Measurements from ENCODE around the gene ADGRL3.
"Not testable (repeated sequence)": the region's sequence is repeated elsewhere in the genome, so short reads cannot be mapped to it uniquely, and the experiment has no call there.

The ADGRL3 gene

DNA sequence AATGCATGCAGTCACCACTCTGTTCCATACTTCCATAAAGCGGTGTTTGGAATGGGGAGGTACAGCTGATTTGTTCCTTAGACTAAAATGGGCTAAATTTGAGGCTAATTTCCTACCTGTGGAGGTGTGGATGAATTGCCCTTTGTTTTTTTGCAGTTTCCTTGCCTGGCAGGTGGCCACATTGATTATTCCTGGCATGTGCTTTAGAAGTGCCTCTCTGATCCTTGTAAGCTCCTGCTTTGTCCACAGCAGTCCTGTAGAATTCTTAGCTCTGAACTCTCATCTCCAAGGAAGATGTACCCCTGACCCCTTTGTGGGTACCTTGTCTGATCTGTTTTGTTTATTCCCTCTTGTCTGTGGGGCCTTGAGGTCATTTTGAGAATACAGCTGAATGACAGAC is 136.8 kb downstream of the ADGRL3 start:
- TF ChIP-seq, protein P1, sequence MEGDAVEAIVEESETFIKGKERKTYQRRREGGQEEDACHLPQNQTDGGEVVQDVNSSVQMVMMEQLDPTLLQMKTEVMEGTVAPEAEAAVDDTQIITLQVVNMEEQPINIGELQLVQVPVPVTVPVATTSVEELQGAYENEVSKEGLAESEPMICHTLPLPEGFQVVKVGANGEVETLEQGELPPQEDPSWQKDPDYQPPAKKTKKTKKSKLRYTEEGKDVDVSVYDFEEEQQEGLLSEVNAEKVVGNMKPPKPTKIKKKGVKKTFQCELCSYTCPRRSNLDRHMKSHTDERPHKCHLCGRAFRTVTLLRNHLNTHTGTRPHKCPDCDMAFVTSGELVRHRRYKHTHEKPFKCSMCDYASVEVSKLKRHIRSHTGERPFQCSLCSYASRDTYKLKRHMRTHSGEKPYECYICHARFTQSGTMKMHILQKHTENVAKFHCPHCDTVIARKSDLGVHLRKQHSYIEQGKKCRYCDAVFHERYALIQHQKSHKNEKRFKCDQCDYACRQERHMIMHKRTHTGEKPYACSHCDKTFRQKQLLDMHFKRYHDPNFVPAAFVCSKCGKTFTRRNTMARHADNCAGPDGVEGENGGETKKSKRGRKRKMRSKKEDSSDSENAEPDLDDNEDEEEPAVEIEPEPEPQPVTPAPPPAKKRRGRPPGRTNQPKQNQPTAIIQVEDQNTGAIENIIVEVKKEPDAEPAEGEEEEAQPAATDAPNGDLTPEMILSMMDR (IDR thresholded peaks at IDR 0.05; ENCODE audit: control insufficient read depth, insufficient read depth, low read depth, low read length, missing control alignments): no peak
- H3K4me3 ChIP-seq (ENCODE audit: control insufficient read depth, low read depth, low read length): no peak overlapping the region
- DNase-seq (ENCODE audit: low read depth): no peak

DNA sequence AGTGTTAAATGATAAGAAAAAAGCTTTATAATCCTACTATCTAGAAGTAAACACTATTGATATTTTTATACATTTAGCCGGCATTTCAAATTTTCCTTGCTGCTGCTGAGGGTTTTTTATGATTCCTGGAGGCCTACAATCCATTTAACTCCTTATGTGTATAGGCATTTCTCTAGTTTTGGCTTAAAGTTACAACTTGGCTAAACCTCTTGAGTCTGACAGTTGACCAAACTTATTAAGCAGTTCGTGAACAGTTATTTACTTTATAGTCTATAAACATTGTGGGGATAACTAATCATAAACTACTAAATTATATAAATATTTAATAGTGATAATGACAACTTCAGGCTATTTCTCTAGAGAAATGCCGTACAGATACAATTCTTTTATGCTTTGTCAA is 141.9 kb downstream of the ADGRL3 start:
- TF ChIP-seq, protein P1 (IDR thresholded peaks at IDR 0.05; ENCODE audit: control insufficient read depth, insufficient read depth, low read depth, low read length, missing control alignments): no peak
- H3K4me3 ChIP-seq (ENCODE audit: control insufficient read depth, low read depth, low read length): no peak overlapping the region
- no peak for DNase-seq (ENCODE audit: low read depth)

DNA sequence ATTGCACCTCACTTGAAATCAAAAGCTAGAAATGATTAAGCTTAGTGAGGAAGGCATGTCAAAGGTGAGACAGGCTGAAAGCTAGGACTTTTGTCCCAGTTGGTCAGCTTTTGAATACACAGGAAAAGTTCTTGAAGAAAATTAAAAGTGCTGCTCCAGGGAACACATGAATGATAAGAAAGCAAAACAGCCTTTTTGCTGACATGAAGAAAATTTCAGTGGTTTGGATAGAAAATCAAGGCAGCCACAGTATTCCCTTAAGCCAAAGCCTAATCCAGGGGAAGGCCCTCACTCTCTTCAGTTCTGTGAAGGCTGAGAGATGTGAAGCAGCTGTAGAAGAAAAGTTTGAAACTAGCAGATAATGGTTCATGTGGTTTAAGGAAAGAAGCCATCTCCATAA is 150.8 kb downstream of the ADGRL3 start:
- H3K4me3 ChIP-seq (ENCODE audit: control insufficient read depth, low read depth, low read length): no peak overlapping the region
- TF ChIP-seq, protein P1 (IDR thresholded peaks at IDR 0.05; ENCODE audit: control insufficient read depth, insufficient read depth, low read depth, low read length, missing control alignments): no peak
- no peak for DNase-seq (ENCODE audit: low read depth)

DNA sequence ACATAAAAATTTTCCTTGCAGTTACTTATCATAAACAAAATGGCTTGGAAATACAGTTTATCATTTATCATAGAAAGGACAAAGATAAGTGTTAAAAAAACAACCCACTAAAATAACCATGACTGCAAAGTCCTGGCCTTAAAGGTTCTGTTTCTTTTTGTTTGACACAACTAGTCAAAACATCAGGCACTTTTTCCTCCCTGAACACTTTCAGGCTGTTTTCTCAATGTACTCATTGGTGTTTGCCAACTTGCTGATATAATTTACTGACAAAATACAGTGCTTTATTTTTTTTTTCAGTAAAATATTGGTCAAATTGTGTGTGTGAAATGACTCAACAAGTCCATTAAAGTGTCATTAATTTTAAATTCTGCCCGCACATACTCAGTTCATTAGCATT is 156.6 kb downstream of the ADGRL3 start:
- no peak overlapping the region for H3K4me3 ChIP-seq (ENCODE audit: control insufficient read depth, low read depth, low read length)
- DNase-seq (ENCODE audit: low read depth): no peak
- TF ChIP-seq, protein P1 (IDR thresholded peaks at IDR 0.05; ENCODE audit: control insufficient read depth, insufficient read depth, low read depth, low read length, missing control alignments): no peak

DNA sequence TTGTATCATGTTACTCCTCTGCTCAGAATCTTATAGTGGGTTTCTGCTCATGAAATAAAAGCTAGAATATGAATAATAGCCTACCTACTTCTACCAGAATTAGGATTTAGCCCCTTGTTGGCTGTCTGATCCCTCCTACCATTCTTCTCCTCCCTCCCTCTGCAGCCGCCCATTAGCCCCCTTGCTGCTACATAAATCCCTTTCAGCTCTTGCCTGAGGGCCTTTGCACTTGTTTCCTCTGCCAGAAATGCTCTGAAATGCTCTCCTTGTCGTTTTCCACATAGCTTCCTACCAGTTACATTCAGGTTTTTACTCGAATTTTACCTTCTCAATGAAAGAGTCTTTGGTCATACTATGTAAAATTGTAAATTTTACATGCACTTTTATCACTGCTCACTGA is 159.2 kb downstream of the ADGRL3 start:
- TF ChIP-seq, protein P1 (IDR thresholded peaks at IDR 0.05; ENCODE audit: control insufficient read depth, insufficient read depth, low read depth, low read length, missing control alignments): no peak
- no peak for DNase-seq (ENCODE audit: low read depth)

DNA sequence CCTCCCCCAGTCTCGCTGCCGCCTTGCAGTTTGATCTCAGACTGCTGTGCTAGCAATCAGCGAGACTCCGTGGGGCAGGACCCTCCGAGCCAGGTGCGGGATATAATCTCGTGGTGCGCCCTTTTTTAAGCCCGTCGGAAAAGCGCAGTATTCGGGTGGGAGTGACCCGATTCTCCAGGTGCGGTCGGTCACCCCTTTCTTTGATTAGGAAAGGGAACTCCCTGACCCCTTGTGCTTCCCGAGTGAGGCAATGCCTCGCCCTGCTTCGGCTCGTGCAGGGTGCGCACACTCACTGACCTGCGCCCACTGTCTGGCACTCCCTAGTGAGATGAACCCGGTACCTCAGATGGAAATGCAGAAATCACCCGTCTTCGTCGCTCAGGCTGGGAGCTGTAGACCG is 172.7 kb downstream of the ADGRL3 start:
- DNase-seq (ENCODE audit: low read depth); H3K4me3 ChIP-seq (ENCODE audit: control insufficient read depth, low read depth, low read length): not testable (repeated sequence)

More for the DNA sequence above, 159.2 kb downstream of the ADGRL3 start:
- H3K4me3 ChIP-seq (ENCODE audit: control insufficient read depth, low read depth, low read length): no peak overlapping the region

DNA sequence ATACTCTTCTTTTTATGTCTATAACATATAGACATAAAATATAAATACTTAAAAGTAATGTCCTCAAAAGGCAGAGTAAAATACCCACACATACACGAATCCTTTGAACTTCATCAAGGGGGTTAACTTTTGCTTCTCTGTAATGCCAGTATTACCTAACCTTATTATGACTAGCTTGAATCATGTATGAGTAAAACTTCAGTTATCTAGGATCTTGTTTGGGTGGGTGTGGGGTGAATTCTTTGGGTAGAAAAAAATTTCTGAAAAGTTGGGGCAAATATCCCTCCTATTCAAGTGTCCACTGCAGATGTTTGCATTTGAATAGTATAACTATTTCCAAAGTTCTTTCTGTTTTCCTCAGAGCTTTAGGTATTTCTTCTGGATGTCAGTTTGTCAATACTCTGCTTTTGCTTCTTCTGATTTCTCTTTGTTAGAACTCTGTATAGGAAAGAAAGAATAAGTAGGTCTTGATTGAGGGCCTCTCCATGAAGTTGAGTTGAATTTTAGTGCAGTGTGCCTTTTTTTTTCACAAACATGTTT is 173.8 kb downstream of the ADGRL3 start:
- TF ChIP-seq, protein P1 (IDR thresholded peaks at IDR 0.05; ENCODE audit: control insufficient read depth, insufficient read depth, low read depth, low read length, missing control alignments): no peak
- no peak overlapping the region for H3K4me3 ChIP-seq (ENCODE audit: control insufficient read depth, low read depth, low read length)
- no peak for DNase-seq (ENCODE audit: low read depth)
